AG10803 (cell line): Measurements from ENCODE around the gene ZCWPW1.

Experiments
- DNase-seq: peaks from one replicate; pipeline ENCODE4 v3.0.0; 2010; ENCODE audit warnings: low read depth
- H3K4me3 ChIP-seq: 2 replicates; pipeline ENCODE4 v1.5.1; 2011; ENCODE audit warnings: mild to moderate bottlenecking, low read length, control low read depth
- CTCF ChIP-seq: conservative IDR thresholded peaks from 2 replicates; pipeline ENCODE4 v1.5.1; 2011; ENCODE audit warnings: mild to moderate bottlenecking, low read length, control low read depth, inconsistent platforms

ZCWPW1 gene

DNA sequence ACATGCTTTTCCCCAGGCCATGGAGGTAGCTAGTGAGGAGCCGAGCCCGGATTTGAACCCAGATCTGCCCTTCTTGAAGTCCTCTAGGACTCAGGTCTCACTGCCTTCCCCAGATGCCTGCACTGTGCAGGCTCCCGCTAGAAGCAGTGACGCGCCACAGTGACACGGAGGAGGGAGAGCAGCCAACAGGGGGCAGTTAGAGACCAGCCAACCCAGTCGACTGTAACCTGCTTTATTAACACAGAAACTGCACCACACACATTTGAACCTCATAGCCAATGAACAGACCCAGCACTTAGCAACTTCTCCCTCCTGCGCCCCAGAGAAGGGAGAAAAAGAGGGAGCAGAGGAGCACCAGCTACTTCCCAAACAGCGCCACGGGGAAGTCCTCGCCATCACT, 27.8 kb downstream of the ZCWPW1 start:
- TF ChIP-seq CTCF = no peak
- H3K4me3 ChIP-seq = no peak overlapping the region
- no peak for DNase-seq

- no peak overlapping the region for H3K4me3 ChIP-seq
- DNase-seq = no peak
These were observed 28.5 kb downstream of the ZCWPW1 start for GRCh38 chr7:100400041-100400440.

DNA sequence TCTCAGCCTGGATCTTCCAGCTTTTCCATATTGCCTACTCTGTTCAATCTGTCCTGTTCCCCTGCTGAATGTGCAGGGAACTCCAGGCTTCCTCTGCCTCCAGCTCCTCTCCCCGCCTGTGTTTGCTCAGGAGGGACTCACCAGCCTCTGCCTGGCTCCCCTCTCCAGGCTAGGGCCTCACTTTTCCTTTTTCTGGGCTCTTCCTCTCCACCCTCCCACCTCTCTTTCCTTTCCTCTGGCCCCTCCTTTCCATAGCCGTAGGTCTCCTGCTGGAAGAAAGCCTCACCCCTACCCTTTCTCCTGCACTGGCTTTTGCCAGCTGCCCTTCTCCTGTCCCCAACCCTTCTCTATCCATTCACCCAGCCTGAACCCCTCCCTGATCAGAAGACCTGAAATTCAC, 30.3 kb downstream of the ZCWPW1 start:
- H3K4me3 ChIP-seq = no peak overlapping the region
- TF ChIP-seq CTCF = no peak
- no peak for DNase-seq

More at GRCh38 chr7:100400041-100400440, 28.5 kb downstream of the ZCWPW1 start:
- no peak for TF ChIP-seq CTCF

- no peak overlapping the region for H3K4me3 ChIP-seq
These were observed 31.0 kb downstream of the ZCWPW1 start for GRCh38 chr7:100397315-100398081.

DNA sequence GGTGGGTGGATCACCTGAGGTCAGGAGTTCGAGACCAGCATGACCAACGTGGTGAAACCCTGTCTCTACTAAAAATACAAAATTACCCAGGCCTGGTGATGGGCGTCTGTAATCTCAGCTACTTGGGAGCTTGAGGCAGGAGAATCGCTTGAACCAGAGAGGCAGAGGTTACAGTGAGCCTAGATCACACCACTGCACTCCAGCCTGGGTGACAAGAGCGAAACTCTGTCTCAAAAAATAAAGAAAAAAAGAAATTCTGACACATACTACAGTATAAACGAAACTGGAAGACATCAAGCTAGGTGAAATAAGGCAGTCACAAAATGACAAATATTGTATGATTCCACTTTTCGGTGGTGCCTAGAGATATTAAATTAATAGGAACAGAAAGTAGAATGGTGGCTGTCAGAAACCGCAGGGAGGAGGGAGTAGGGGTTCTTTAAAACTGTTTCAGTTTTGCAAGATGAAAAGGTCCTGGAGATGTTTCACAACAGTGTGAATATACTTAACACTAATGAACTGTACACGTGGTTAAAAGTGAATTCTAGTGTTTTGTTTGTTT, 32.0 kb downstream of the ZCWPW1 start:
- no peak overlapping the region for H3K4me3 ChIP-seq
- no peak for DNase-seq
- no peak for TF ChIP-seq CTCF

More at GRCh38 chr7:100397315-100398081, 31.0 kb downstream of the ZCWPW1 start:
- TF ChIP-seq CTCF = no peak
- no peak for DNase-seq

GRCh38 chr7:100394077-100394476, 34.4 kb downstream of the ZCWPW1 start:
- H3K4me3 ChIP-seq = no peak overlapping the region
- no peak for TF ChIP-seq CTCF
- no peak for DNase-seq
